NT2/D1 (cell line): ENCODE measurements around the gene RNGTT.

Experiments used
- YY1 ChIP-seq: IDR thresholded peaks from 2 replicates; pipeline ENCODE4 v1.6.1; 2011; ENCODE audit not compliant: insufficient read length, insufficient read depth
- ZNF274 ChIP-seq: IDR thresholded peaks from 2 replicates; pipeline ENCODE4 v1.6.1; 2011; ENCODE audit warnings: mild to moderate bottlenecking, low read depth, low read length

- TF ChIP-seq ZNF274 (no peak), YY1 (no peak)
Observed at GRCh38 chr6:88680654-88681053, 282.8 kb downstream of the RNGTT start.
